M059J (cell line): ENCODE data around the gene SRC. TPM values are rescaled to one million over a fixed set of nuclear protein-coding genes. Genes with fewer than 3 reads are reported as not detected.
A peak's percentile ranks its signal among the peaks of the same experiment; 100 is the strongest.

Experiments
- DNase-seq: peaks from one replicate; pipeline ENCODE4 v3.0.0-alpha.2; 2012; ENCODE audit warnings: low read depth
- total RNA-seq: library from RNA; depleted of rRNA; stranded (reverse); fragments of >200 nt; shearing (Covaris generic); gene quantifications from 2 replicates; pipeline ENCODE4 v1.2.3, GENCODE V29; 2014; rRNA removed

The SRC gene
- 16.5 and 24.3 TPM in 2 replicates for total RNA-seq

- DNase-seq, result peak; percentile 78
Measured at GRCh38 chr20:37345339-37346235, at the start of gene SRC. TSS of gene SRC (plus strand) at chr20:37346140. CDS start at chr20:37384154, 38,014 bp downstream.

GRCh38 chr20:37296371-37296770, 49.6 kb upstream of the SRC start:
- peak; percentile 50 for DNase-seq

- peak; percentile 98 for DNase-seq
Measured at GRCh38 chr20:37297066-37297736, 48.7 kb upstream of the SRC start.

- peak; percentile 72 for DNase-seq
Measured at GRCh38 chr20:37298190-37298939, 47.6 kb upstream of the SRC start.

- DNase-seq, result peak; percentile 44
Measured at GRCh38 chr20:37299718-37300528, 46.0 kb upstream of the SRC start.

GRCh38 chr20:37301120-37301519, 44.8 kb upstream of the SRC start:
- DNase-seq, result no peak

GRCh38 chr20:37301558-37301957, 44.4 kb upstream of the SRC start:
- DNase-seq, result no peak

GRCh38 chr20:37302981-37303380, 43.0 kb upstream of the SRC start:
- no peak for DNase-seq

GRCh38 chr20:37303637-37304036, 42.3 kb upstream of the SRC start:
- no peak for DNase-seq

GRCh38 chr20:37305079-37305478, 40.9 kb upstream of the SRC start:
- DNase-seq, result no peak

- DNase-seq, result no peak
Measured at GRCh38 chr20:37305839-37306238, 40.1 kb upstream of the SRC start.

- DNase-seq, result no peak
Measured at GRCh38 chr20:37308086-37309050, 37.6 kb upstream of the SRC start.

GRCh38 chr20:37309290-37309689, 36.6 kb upstream of the SRC start:
- no peak for DNase-seq

GRCh38 chr20:37309936-37310590, 35.9 kb upstream of the SRC start:
- no peak for DNase-seq

- DNase-seq, result no peak
Measured at GRCh38 chr20:37310951-37311350, 35.0 kb upstream of the SRC start.

- DNase-seq, result no peak
Measured at GRCh38 chr20:37311710-37312355, 34.1 kb upstream of the SRC start.

GRCh38 chr20:37313546-37314091, 32.3 kb upstream of the SRC start:
- no peak for DNase-seq

- no peak for DNase-seq
Measured at GRCh38 chr20:37314099-37314498, 31.8 kb upstream of the SRC start.

- DNase-seq, result no peak
Measured at GRCh38 chr20:37314617-37315016, 31.3 kb upstream of the SRC start.
